Caco-2 (cell line): ENCODE data around the gene MYO7A. TPM values are rescaled to one million over a fixed set of nuclear protein-coding genes. Genes with fewer than 3 reads are reported as not detected.

ENCODE experiments used
- BruUV-seq: library from RNA; stranded (reverse); fragments of 400-500 nt; replicated peaks from 2 replicates; lab custom pipeline; 2021; lab: Mats Ljungman, UMichigan
- CTCF ChIA-PET: fragments of 300-600 bp; sonication (Branson Sonifier 250); formaldehyde crosslinking; loops from one replicate; lab custom pipeline; 2022; ENCODE audit warnings: antibody characterized with exemption; lab: Charles Lee
- POLR2A ChIA-PET: fragments of 300-600 bp; sonication (Branson Sonifier 250); formaldehyde crosslinking; loops from one replicate; lab custom pipeline; 2022; ENCODE audit warnings: antibody characterized with exemption; lab: Charles Lee
- DNase-seq, 2 experiments: peaks; one replicate each; pipeline versions ENCODE4 v3.0.0 to v3.0.0-alpha.2; 2020 to 2022
- H3K27me3 ChIP-seq: replicated peaks from 2 replicates; pipeline ENCODE4 v1.6.0; 2011; ENCODE audit warnings: low read length; ENCODE audit not compliant: control insufficient read depth, insufficient read depth
- H3K36me3 ChIP-seq: 2 replicates; pipeline ENCODE4 v1.5.1; 2011; ENCODE audit warnings: low read length; ENCODE audit not compliant: control insufficient read depth, insufficient read depth
- H3K4me1 ChIP-seq: fragments of 250-450 bp; sonication (Bioruptor Pico); 2 replicates; pipeline ENCODE4 v1.5.1; 2020; ENCODE audit warnings: mild to moderate bottlenecking
- H3K4me3 ChIP-seq: 2 replicates; pipeline ENCODE4 v1.5.1; 2011; ENCODE audit warnings: low read depth, mild to moderate bottlenecking, control low read depth, low read length
- H3K9me3 ChIP-seq: fragments of 250-450 bp; sonication (Bioruptor Pico); 2 replicates; pipeline ENCODE4 v1.5.1; 2020; ENCODE audit warnings: mild to moderate bottlenecking, moderate library complexity
- H3K27ac Mint-ChIP-seq: one replicate; pipeline ENCODE4 v1.8.0; 2022; ENCODE audit warnings: mixed read lengths; ENCODE audit not compliant: unreplicated experiment
- H3K27me3 Mint-ChIP-seq: one replicate; pipeline ENCODE4 v1.8.0; 2022; ENCODE audit warnings: mixed read lengths; ENCODE audit not compliant: insufficient read depth, unreplicated experiment
- H3K36me3 Mint-ChIP-seq: one replicate; pipeline ENCODE4 v1.8.0; 2022; ENCODE audit warnings: mild to moderate bottlenecking, mixed read lengths; ENCODE audit not compliant: insufficient read depth, unreplicated experiment
- H3K4me1 Mint-ChIP-seq: one replicate; pipeline ENCODE4 v1.8.0; 2022; ENCODE audit warnings: low read depth, mixed read lengths; ENCODE audit not compliant: unreplicated experiment
- H3K4me3 Mint-ChIP-seq: one replicate; pipeline ENCODE4 v1.8.0; 2022; ENCODE audit warnings: mild to moderate bottlenecking, moderate library complexity, mixed read lengths; ENCODE audit not compliant: unreplicated experiment
- H3K9me3 Mint-ChIP-seq: one replicate; pipeline ENCODE4 v1.8.0; 2022; ENCODE audit warnings: mixed read lengths; ENCODE audit not compliant: unreplicated experiment
- intact Hi-C: fragments of 100-400 bp; cut with micrococcal nuclease; formaldehyde crosslinking; loops from one replicate; pipeline ENCODE4 v1.10.0; 2022; ENCODE audit not compliant: unreplicated experiment
- total RNA-seq: library from RNA; stranded (reverse); gene quantifications from 2 replicates; pipeline ENCODE4 v1.2.3, GENCODE V29; 2022
- TF ChIP-seq, protein P1 (sequence below), 2 experiments: fragments of 200-600 bp in 1 of 2; IDR thresholded peaks; 1 replicate in 1 of 2; 2 replicates in 1 of 2; pipeline versions ENCODE4 v1.5.1 to v1.8.0; 2011 to 2022; ENCODE audit warnings: antibody characterized with exemption in 1 of 2, control low read depth in 1 of 2, inconsistent platforms in 1 of 2, low read depth in 1 of 2, low read length in 1 of 2, mild to moderate bottlenecking in 1 of 2, moderate library complexity in 1 of 2; ENCODE audit not compliant: insufficient read depth in 1 of 2, severe bottlenecking in 1 of 2, unreplicated experiment in 1 of 2

Gene MYO7A
- total RNA-seq, 1 experiment from 2014 or later: 8.9 TPM

- TF ChIP-seq, protein P1, sequence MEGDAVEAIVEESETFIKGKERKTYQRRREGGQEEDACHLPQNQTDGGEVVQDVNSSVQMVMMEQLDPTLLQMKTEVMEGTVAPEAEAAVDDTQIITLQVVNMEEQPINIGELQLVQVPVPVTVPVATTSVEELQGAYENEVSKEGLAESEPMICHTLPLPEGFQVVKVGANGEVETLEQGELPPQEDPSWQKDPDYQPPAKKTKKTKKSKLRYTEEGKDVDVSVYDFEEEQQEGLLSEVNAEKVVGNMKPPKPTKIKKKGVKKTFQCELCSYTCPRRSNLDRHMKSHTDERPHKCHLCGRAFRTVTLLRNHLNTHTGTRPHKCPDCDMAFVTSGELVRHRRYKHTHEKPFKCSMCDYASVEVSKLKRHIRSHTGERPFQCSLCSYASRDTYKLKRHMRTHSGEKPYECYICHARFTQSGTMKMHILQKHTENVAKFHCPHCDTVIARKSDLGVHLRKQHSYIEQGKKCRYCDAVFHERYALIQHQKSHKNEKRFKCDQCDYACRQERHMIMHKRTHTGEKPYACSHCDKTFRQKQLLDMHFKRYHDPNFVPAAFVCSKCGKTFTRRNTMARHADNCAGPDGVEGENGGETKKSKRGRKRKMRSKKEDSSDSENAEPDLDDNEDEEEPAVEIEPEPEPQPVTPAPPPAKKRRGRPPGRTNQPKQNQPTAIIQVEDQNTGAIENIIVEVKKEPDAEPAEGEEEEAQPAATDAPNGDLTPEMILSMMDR (IDR thresholded peaks at IDR 0.05; ENCODE audit: insufficient read depth in 1 of 2, low read depth in 1 of 2, low read length in 1 of 2, severe bottlenecking in 1 of 2, unreplicated experiment in 1 of 2): no peak
- Mint-ChIP-seq H3K27me3 (no peaks in the 10 kb centered on the region), H3K36me3 (no peaks in the 10 kb centered on the region), H3K4me1 (peaks cover 20% of the 10 kb centered on the region), H3K4me3 (no peak overlapping the region), H3K9me3 (no peaks in the 10 kb centered on the region), H3K27ac (no peak overlapping the region)
- H3K36me3 ChIP-seq: no peaks in the 10 kb centered on the region
- no peaks in the 10 kb centered on the region for H3K27me3 ChIP-seq
- H3K4me1 ChIP-seq: peaks cover 25% of the 10 kb centered on the region
- no peak overlapping the region for H3K4me3 ChIP-seq
- ChIA-PET POLR2A (interaction anchor here (0.6 kb wide), 1 partner anchor 358 kb away, joined by 7 read pairs; no protein-coding TSS in a partner anchor), CTCF (interaction anchor here (0.7 to 3.7 kb wide), 2 partner anchors 11 to 14 kb away, joined by 3 to 21 read pairs; partner anchors contain the start of gene MYO7A)
- H3K9me3 ChIP-seq: no peaks in the 10 kb centered on the region
- BruUV-seq: no TSS peak
- DNase-seq: no peak
- intact Hi-C loops: no loop called here
These were observed 11.2 kb downstream of the MYO7A start for GRCh38 chr11:77139201-77139600.

DNA sequence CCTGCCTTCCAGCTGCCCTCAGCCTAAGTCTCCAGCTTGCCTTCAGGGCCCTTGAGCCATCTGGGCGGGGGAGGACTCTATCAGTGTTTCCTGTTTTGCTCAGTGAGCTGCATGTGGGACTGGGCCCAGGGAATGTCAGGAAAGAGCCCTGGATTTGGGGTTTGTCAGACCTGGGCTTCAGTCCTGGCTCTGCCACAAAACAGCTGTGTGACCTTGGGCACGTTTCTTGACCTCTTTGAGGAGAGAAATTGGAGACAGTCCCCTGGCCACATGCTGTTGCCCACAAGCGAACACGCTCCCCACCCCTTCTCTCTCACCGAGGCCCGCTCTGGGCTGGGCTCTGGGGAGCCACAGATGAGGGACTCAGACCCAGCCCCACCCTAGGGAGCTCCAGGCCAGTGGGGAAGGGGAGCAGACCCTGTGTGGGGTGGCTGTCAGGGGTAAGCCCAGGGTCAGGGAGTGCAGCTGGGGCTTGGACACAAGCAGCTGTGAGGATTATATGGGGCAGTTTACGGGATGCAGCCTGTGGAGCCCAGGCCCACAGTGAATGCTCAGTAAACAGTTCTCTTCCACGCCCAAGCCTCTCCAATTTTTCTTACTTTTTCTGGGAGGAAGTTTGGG lies 12.3 kb downstream of the MYO7A start:
- ChIA-PET CTCF (interaction anchor here (0.7 to 3.7 kb wide), 6 partner anchors 13 to 220 kb away, joined by 3 to 21 read pairs (median 4); partner anchors contain the start of gene MYO7A), POLR2A (no interaction called here)
- Histone ChIP-seq H3K36me3 (no peaks in the 10 kb centered on the region), H3K4me3 (no peak overlapping the region), H3K9me3 (no peaks in the 10 kb centered on the region), H3K27me3 (no peaks in the 10 kb centered on the region), H3K4me1 (peaks cover 36% of the 10 kb centered on the region)
- Mint-ChIP-seq H3K36me3 (no peaks in the 10 kb centered on the region), H3K27me3 (no peaks in the 10 kb centered on the region), H3K4me1 (peaks cover 30% of the 10 kb centered on the region), H3K27ac (peak overlapping the region; percentile 54), H3K4me3 (no peak overlapping the region), H3K9me3 (no peaks in the 10 kb centered on the region)
- TF ChIP-seq, protein P1 (IDR thresholded peaks at IDR 0.05; ENCODE audit: insufficient read depth in 1 of 2, low read depth in 1 of 2, low read length in 1 of 2, severe bottlenecking in 1 of 2, unreplicated experiment in 1 of 2): no peak
- intact Hi-C loops: no loop called here
- no peak for DNase-seq
- BruUV-seq: no TSS peak

DNA sequence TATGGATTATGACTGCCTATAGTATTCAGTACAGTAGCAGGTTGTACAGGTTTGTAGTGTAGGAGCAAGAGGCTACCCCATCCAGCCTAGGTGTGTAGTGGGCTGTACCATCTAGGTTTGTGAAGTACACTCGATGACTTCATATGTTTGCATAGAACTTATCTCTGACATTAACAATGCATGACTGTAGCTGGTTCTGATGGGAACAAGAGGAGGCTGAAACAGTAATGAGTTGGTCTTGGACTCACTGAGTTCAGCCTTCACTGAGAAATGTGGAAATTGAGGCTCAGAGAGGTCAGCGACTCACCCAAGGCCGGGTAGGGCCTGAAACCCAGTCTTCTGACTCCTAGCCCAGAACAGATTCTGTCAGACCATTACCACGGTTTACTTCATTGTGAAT lies 13.0 kb downstream of the MYO7A start:
- POLR2A ChIA-PET: no interaction called here
- no TSS peak for BruUV-seq

More for the DNA sequence above, 13.0 kb downstream of the MYO7A start:
- Histone ChIP-seq H3K4me1 (peaks cover 43% of the 10 kb centered on the region), H3K27me3 (no peaks in the 10 kb centered on the region), H3K36me3 (no peaks in the 10 kb centered on the region), H3K4me3 (no peak overlapping the region), H3K9me3 (no peaks in the 10 kb centered on the region)
- Mint-ChIP-seq H3K4me1 (peaks cover 35% of the 10 kb centered on the region), H3K9me3 (no peaks in the 10 kb centered on the region), H3K36me3 (no peaks in the 10 kb centered on the region), H3K4me3 (no peak overlapping the region), H3K27ac (peak overlapping the region; percentile 54), H3K27me3 (no peaks in the 10 kb centered on the region)
- CTCF ChIA-PET: interaction anchor here (1.1 to 3.7 kb wide), 4 partner anchors 13 to 221 kb away, joined by 3 to 21 read pairs (median 5); partner anchors contain the start of gene MYO7A
- intact Hi-C loops: loop anchor here (1.0 kb wide), 1 partner anchor 13 kb away; the partner anchor contains the start of gene MYO7A
- DNase-seq: peak in 1 of 2 experiments; percentile 59
- TF ChIP-seq, protein P1 (IDR thresholded peaks at IDR 0.05; ENCODE audit: insufficient read depth in 1 of 2, low read depth in 1 of 2, low read length in 1 of 2, severe bottlenecking in 1 of 2, unreplicated experiment in 1 of 2): no peak
